HT-29 (cell line): ENCODE data around the gene CTTN. TPM values are rescaled to one million over a fixed set of nuclear protein-coding genes. Genes with fewer than 3 reads are reported as not detected.

Experiments
- DNase-seq: peaks from one replicate; pipeline ENCODE4 v3.0.0-alpha.2; 2015; ENCODE audit warnings: low spot score
- total RNA-seq: library from RNA; depleted of rRNA; stranded (reverse); fragments of >200 nt; shearing (Covaris generic); gene quantifications from 2 replicates; pipeline ENCODE4 v1.2.3, GENCODE V29; 2014; rRNA removed

CTTN gene
- total RNA-seq, 1 experiment from 2014 or later, result 389 TPM

DNA sequence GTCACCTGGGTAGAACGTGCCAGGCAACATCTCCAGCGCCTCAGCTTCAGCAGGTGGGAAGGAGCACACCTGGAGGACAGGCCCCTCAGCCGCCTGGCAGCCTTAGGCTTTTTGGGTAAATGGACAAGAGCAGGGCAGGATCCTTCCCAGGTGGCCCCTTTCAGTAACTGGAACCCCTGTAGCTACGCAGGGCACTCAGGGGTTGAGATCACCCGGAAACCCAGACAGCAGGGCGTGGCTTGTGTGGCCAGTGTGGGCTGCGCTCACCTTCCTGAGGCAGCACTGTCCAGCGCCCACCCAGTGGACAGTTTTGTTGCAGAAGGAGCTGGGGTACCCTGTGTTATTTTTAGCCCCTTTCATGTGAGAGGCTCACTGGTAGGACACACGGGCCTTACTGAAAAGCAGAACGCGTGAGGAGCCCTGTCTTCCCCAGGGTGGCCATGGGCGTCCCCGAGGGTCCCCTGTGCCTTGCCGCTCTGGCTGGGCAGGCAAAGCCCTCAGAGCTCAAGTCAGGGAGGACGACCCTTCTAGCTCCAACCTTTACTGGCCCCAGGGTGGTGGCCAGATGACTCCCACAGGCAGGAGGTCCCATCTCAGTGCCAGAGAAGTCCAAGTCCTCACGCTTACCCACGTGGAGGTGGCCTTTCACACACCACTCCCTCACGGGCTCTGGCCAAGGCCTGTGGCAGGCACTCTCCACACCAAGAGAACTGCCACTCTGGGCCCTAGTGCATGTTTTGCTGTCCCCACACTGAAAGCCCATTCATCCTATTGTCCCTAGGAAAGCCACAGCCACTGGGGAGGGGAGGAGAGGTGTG lies 75.8 kb downstream of the CTTN start:
- no peak for DNase-seq

DNA sequence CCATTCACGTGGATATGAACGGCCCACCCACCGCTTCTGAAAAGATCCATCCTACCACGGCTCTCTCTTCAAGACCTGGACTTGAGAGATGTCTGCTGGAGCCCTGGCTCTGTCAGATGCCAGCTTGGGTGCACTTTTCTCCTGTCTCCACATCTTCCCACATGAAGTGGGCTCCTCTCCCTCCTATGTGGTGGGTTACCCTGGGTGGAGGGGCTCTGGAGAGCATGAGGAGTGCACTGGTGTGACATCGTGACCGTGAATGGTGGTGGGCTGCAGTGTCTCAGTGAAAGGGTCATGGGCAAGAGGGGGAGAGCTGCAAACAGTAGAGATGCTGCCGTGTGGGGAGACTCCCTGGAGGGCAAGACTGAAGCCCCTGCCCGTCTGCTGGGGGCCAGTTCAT lies 76.4 kb downstream of the CTTN start:
- no peak for DNase-seq

DNA sequence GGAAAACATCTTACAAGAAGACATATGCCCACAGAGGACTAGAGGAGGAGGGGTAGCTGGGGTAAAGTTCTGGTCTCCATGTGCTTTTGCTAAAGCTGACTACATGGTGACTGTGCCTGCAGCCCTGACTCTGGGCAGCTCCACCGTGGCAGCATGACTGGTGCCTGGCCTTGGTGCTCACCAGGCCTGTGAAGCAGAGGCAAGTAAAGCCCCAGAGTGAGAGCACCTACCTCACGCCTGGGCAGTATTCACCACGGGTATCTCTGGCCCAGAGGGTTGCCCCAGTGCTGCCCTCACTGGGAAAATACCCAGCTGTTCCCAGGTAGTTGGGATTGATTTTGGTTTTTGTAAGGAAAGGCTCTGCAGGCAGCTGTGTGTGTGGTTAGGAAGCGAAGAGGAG lies 78.3 kb downstream of the CTTN start:
- no peak for DNase-seq

DNA sequence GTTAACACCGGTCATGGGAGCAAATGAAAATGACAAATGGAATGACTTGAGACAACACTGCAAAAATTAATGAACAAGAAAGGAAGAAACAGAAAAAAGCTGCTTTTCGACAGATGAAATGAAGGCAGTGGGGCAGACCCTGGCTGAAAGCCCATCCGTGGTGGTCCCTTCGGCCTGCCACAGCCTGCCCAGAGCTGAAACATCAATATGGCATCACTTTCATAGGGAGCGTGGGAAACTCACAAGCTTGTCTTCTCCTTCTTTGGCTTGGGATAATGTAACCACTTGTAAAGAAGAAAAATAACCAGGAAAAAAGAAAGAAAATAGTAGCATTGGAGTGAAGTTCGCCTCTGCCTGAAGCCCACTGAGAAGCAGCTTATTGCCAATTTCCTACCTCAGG lies 78.8 kb downstream of the CTTN start:
- no peak for DNase-seq

DNA sequence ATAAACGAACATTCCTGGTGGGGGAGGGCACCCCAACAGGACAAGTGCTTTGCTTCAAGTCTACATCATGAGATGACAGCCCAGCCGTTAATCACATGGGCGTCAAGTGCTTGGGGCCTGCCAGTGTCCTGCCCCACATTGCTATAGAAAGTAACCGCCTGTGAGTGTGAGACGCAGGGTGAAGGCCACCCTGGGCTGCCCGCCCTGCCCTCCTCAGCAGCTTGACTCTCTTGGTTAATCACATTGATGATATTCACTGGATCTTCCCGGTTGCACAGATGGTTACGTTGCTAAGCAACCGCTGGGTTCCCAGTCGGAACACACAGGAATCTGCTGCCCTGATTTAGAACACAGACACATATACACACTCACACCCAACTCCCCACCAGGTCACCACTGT lies 79.3 kb downstream of the CTTN start:
- no peak for DNase-seq

DNA sequence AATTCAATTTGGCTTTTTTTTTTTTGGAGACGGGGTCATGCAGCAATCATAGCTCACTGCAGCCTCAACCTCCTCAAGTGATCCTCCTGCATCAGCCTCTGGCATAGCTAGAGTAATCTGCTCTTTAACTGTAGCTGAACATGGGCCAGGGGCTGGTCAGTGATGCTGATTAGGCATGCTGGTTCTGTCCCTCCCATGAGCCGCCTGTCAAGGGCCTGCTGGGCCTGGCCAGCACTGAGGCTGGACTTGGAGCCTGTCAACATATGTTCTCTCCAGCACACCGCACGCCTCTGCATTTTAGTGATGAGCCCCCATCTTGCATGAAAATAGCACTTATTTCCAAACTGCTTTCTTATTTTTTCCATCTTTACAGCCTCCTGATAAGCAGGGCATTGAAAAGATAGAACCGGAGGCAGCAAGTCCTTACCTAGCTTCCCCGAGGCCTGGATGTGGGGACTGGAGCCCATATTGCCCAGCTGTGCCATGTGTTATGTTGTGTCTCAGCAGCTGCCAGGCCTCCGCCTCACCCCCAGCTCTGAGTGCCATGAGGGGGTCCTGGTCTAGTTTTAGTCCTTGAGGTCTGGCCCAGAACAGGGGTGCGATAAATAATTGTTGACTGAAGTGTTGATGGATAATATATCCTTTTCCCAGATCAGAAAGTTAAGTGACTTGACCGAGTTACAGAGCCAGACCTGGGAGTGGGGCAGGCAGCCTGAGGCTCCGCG lies 80.0 kb downstream of the CTTN start:
- DNase-seq, result no peak

DNA sequence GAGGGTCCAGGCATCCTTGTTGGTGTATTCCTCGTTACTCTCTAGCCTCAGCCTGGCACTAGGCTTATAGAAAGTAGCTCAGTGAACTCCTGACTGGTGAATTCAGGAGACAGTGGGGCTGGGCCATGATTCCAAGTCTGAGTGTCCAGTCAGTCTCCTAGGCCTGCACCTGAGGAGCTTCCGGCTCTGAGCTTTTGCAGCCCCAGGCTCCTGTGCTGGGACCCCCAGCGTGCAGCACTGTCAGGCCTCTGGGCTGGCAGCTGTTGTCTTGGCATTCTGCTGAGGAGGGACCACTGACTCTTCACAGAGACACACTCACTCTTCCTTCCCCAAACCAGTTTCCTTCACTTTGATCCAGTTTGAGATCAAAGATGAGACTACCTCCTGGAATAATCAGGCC lies 82.4 kb downstream of the CTTN start:
- DNase-seq, result no peak

DNA sequence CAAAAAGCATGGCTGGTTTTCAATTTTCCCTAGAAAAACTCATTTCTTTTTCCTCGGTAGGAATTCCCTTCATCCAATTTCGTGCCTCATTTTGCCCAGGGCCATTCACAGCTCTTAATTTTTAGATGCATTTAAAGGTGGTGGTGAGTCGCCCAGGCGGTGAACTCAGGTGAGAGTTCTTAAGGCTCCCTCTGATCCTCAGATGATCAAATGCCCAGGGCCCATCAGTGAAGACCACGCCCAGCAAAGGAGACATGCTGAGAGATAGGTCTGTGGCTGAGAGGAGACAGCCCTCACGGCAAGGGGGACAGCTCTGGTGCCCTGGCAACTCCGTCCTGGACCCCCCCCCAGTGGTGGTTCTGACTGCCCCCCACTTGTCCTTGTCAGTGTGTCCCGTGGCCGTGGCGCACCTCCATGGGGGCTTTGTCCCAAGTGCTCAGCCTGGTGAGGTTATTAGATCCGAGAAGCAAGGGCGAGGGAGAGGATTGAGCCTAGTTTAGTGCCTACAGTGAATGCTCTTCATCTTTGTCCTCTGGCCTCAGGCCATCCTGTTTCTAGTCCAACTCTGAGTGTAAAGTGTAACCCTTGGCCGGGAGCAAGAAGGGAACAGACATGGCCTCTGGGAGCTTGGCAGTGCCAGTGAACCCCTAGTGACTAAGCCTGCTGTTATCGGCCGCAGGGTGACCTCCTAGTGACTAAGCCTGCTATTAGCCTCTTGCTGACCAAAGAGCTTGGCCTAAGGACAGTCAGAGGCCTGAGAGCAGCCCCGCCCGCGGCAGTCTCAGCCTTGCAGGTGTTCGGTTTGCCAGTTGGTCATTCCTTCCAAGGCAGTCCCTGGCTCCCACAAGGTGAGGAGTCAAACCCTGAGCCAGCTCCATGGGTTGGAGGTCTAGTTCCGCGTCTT lies 83.5 kb downstream of the CTTN start:
- DNase-seq, result peak; percentile 83

DNA sequence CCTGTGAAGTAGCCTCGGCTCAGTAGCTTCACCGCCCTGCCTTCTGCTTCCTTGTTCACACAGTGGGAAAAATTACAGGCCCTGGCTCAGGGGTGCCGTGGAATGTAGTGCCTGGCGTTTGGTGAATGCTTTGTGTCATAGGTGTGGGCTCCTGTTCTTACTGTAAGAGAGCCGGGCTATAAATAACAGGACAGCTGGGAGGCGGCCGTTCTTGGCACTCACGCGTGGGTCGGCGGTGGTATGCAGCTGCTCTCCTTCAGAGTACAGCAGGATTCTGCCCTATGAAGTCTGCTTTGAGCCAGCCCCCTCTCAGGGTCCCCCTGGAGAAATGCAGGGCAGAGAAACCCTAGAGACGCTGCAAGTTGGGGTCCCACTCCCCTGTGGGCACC lies 84.2 kb downstream of the CTTN start:
- no peak for DNase-seq

DNA sequence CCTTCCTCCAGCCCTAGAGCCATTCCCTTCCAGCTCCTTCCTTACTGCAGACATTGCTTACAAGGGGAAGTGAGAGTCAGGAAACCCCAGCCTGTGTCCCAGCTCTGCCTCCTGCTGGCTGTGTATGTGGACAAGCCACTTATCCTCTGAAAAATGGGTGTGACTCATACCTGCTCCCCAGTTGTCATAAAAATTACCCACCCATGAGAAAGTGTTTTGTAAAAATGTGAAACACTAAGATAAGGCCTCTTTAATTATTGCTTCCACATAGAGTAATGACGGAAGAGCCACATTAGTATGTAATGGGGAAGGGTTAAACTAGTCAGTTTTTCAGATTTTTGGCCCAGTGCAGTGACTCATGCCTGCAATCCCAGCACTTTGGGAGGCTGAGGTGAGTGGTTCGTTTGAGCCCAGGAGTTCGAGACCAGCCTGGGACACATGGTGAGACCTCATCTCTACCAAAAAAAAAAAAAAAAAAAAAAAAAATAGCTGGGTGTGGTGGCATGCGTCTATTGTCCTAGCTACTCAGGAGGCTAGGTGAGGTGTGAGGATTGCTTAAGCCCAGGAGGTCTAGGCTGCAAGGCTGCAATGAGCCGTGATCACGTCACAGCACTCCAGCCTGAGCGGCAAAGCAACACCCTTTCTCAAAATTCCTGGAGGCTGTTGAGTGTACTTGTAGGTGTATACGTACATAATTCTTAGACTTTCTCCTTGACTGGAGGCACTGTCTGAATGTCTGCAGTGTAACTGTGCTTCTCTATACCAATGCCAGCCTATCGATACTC lies 84.9 kb downstream of the CTTN start:
- DNase-seq, result peak; percentile 94

DNA sequence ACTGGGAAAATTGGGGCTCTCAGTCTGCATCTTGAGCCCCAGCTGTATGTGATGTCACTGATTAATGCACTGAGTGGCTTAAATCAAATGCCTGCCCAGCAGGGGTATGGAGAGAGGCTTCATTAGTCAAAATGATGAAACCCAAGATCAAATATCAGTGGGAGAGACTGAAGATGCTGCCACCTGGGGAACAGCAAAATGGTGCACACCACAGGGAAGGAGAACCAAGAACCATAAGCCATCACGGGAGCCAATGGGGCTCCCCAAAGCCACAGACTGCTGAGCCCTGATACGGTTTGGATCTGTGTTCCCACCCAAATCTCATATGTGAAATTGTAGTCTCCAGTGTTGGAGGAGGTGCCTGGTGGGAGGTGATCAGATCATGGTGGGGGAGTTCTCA lies 85.6 kb downstream of the CTTN start:
- DNase-seq, result no peak

DNA sequence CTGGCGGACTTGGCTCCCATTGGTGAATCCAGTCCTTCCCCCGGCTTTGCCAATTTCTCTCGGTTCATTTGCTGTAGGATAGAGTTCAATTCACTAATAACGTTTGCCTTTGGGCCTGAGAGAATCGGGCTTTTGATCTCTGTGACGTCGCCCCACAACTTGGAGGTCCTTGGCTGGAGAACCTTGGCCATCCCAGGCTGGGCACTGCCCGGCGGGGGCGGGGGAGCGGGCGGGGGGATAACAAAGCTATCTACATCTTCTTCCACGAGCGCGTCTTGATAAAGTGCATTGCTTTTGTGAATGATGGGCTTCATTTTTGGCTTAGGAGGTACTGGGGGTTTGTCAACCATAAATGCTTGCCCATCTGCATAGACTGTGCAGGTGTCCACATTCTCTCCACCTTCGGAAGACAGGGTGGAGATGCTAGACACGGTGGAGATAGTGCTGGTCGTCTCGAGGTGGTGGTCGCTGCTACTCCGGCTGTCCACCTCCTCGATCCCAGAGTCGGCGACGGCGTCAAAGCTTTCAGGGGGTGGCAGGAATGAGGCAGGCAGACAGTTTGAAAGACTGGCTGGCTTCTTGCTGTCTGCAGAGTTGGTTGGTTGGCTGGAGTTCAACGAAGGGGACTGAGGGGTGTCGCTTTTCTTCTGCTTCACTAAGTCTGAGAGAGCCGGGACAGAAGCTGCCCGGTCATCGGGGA lies 87.1 kb downstream of the CTTN start:
- no peak for DNase-seq

DNA sequence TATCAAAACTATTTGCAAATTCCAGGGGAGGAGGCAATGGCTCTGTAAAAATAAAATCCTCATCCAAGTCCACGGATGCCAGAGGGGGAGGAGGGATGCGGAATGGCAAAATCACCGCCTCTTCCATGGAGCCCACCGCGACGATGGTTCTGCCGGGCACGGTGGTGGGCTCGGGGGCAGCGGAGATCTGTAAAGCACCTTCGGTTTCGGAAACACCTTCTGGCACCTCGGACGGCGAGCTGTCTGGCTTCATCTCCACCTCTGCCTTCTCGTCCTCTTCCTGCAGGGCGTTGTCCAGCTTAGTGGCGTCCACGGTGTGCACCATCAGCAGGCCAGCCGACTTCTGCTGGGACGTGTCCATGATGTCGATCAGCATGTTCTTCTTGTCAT lies 87.7 kb downstream of the CTTN start:
- DNase-seq, result no peak

Other genes with a start within 250 kb of the CTTN start
- gene FADD, start 195.2 kb upstream of the CTTN start, total RNA-seq, result 105 and 106 TPM in 2 replicates
- 46.7 and 48.6 TPM in 2 replicates for gene PPFIA1, start 127.8 kb upstream of the CTTN start, total RNA-seq